Smooth muscle cell of bladder (primary cell): ENCODE measurements around the gene NEO1. TPM values are rescaled to one million over a fixed set of nuclear protein-coding genes. Genes with fewer than 3 reads are reported as not detected.

ENCODE experiments used
- total RNA-seq: library from RNA; depleted of rRNA; stranded (reverse); fragments of >200 nt; gene quantifications from 2 replicates; pipeline ENCODE4 v1.2.3, GENCODE V29; 2014

NEO1 gene, protein sequence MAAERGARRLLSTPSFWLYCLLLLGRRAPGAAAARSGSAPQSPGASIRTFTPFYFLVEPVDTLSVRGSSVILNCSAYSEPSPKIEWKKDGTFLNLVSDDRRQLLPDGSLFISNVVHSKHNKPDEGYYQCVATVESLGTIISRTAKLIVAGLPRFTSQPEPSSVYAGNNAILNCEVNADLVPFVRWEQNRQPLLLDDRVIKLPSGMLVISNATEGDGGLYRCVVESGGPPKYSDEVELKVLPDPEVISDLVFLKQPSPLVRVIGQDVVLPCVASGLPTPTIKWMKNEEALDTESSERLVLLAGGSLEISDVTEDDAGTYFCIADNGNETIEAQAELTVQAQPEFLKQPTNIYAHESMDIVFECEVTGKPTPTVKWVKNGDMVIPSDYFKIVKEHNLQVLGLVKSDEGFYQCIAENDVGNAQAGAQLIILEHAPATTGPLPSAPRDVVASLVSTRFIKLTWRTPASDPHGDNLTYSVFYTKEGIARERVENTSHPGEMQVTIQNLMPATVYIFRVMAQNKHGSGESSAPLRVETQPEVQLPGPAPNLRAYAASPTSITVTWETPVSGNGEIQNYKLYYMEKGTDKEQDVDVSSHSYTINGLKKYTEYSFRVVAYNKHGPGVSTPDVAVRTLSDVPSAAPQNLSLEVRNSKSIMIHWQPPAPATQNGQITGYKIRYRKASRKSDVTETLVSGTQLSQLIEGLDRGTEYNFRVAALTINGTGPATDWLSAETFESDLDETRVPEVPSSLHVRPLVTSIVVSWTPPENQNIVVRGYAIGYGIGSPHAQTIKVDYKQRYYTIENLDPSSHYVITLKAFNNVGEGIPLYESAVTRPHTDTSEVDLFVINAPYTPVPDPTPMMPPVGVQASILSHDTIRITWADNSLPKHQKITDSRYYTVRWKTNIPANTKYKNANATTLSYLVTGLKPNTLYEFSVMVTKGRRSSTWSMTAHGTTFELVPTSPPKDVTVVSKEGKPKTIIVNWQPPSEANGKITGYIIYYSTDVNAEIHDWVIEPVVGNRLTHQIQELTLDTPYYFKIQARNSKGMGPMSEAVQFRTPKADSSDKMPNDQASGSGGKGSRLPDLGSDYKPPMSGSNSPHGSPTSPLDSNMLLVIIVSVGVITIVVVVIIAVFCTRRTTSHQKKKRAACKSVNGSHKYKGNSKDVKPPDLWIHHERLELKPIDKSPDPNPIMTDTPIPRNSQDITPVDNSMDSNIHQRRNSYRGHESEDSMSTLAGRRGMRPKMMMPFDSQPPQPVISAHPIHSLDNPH (N-terminal part only)
- 23.8 and 45.1 TPM in 2 replicates for total RNA-seq

DNA sequence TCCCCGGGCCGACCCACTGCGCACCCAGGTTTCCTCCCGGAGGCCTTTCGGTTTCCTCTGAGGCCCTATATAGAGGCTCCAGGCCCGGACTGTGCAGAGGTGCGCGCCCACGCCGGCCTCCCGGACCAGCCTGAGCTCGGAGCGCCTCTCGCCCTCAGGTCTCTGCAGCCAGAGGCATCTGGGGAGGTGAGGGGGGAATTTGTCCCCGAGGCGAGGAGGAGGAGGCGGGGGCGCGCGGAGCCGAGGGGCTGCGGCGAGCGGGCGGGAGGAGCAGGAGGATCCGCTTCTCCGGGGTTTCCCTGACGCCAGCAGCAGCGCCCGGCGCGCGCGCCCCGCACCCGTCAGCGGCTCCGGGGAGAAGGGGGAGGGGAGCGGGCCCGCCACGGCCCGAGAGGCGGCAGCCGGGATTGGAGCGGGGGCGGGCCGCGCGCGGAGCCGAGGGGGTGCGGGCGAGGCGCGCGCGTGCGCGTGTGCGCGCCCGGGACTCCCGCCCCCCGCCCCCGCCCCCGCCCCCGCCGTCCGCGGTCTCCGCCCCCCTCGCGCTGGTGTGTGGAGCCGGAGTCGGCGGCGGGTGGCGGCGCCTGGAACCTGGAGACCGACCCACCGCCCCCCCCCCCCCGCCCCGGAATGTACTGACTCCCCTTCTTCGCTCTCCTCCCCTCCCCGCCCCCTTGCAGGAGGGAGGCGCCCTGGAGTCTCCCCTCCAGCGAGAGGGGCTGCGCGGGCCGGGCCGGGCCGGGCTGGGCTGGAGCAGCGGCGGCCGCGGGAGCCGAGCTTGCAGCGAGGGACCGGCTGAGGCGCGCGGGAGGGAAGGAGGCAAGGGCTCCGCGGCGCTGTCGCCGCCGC is at the start of gene NEO1:
NEO1 (plus strand) TSS at position 657 of the 846 bp plus-strand sequence. CDS start 213 bp downstream, outside the sequence.

